D721Med (cell line): ENCODE results near the gene BCO1.

Source experiments
- DNase-seq: peaks from one replicate; pipeline ENCODE4 v3.0.0; 2011; ENCODE audit warnings: low spot score; ENCODE audit not compliant: insufficient read length
- FAIRE-seq: peaks from 2 replicates; lab custom pipeline; 2011; peaks lifted over from hg19 to GRCh38; lab: Jason Lieb, UNC
- CTCF ChIP-seq: IDR thresholded peaks from 2 replicates; pipeline ENCODE4 v1.5.1; 2012; ENCODE audit warnings: mild to moderate bottlenecking, control low read depth; ENCODE audit not compliant: insufficient read depth; ENCODE audit errors: missing control alignments

BCO1 gene

DNA sequence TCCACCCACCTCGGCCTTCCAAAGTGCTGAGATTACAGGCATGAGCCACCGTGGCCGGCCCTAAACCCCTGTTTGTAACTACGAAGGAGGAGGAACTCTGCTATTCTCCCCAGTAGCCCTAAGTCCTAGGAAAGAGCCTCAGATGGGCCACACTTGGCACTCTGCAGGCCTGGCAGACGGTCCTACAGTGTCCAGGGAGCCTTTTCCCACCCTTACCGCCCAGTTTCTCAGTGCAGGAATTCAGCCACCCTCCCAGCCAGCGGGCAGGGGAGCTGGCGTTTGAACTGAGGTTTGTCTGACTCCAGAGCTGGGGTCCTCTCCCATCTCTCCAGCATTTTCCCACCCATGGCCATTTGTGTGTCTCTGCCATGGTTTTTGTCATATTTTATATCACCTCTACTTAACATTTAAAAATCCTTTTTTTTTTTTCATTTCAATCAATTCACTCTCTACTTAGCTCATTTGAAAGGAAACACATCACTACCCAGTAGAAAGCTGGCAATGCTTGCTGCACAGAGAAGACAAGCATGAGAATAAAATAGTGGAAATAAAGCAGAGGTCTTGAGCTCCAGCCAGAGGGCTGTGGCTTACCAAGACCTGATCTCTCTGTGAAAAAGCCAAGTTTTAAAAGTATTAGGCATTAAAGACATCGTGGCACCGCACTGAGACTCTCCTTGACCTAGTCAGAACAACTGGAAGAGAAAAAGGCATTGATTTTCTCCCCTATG lies 34.9 kb downstream of the BCO1 start:
- TF ChIP-seq CTCF = no peak
- DNase-seq (no peak), FAIRE-seq (no peak)

- FAIRE-seq = no peak
- DNase-seq = no peak
- TF ChIP-seq CTCF = no peak
These were observed 36.6 kb downstream of the BCO1 start for GRCh38 chr16:81275064-81275532.

- DNase-seq (no peak), FAIRE-seq (no peak)
- no peak for TF ChIP-seq CTCF
These were observed 37.3 kb downstream of the BCO1 start for GRCh38 chr16:81275795-81276194.

GRCh38 chr16:81276323-81276722 lies 37.8 kb downstream of the BCO1 start:
- FAIRE-seq (no peak), DNase-seq (no peak)
- TF ChIP-seq CTCF = no peak

- TF ChIP-seq CTCF = no peak
- no peak for DNase-seq
- FAIRE-seq = no peak
These were observed 39.1 kb downstream of the BCO1 start for GRCh38 chr16:81277541-81278080.

DNA sequence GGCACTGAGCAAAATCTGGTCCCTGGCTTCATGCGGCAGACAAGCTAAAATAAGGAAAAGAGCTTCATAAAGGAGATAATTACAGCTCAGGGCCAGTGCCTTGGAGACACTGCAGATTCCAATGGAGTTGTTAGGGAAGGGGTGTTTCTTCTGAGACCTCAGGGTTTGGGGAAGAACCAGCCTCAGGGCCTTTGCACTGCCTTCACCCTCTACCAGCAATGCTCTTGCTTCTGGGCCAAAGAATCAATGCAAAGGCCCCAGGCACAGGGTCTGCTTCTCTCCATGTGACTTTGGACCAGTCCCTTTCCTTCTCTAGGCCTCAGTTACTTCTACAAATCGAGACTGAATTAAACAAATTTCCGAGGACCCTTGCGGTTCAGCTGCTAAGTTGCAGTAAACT lies 40.0 kb downstream of the BCO1 start:
- FAIRE-seq = no peak
- DNase-seq = no peak
- no peak for TF ChIP-seq CTCF

DNA sequence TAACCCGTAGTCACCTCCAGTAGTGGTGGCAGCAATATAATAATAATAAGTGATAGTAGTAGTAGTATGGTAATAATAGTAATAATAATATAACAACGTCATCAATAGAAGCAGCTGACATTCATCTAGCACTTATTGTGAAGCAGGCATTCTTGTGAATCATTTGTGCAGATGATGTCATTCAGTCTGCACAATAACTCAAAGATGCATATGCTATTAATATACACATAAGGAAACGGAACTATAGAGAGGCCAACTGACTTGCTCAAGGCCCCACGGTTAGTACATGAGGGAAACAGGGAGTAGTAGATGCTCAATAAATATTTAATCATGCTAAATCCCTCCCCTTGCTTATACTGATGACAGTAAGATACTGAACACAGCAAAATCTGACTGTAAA lies 40.9 kb downstream of the BCO1 start:
- FAIRE-seq (no peak), DNase-seq (no peak)
- TF ChIP-seq CTCF = no peak
